Naive thymus-derived CD4-positive, alpha-beta T cell (primary cell): ENCODE results near the gene EXOC3. TPM values are rescaled to one million over a fixed set of nuclear protein-coding genes. Genes with fewer than 3 reads are reported as not detected.

Experiments
- ATAC-seq: fragments of 150-1000 bp; cut with Tn5 transposase; 2 replicates; pipeline ENCODE4 v1.10.0; 2021; ENCODE audit warnings: mild to moderate bottlenecking, moderate library complexity
- CTCF ChIA-PET: fragments of 350-600 bp; sonication (Branson Sonifier 250); formaldehyde crosslinking; loops from one replicate; lab custom pipeline; 2021; ENCODE audit warnings: antibody characterized with exemption; lab: Charles Lee
- POLR2A ChIA-PET: fragments of 350-600 bp; sonication (Branson Sonifier 250); formaldehyde crosslinking; loops from one replicate; lab custom pipeline; 2021; ENCODE audit warnings: antibody characterized with exemption, inconsistent platforms; lab: Charles Lee
- DNase-seq, 9 donors: peaks; one replicate each; pipeline versions ENCODE4 v3.0.0 to v3.0.0-alpha.2; 2020 to 2022; ENCODE audit warnings: mixed read lengths in 1 of 9
- H3K27ac ChIP-seq: one replicate; pipeline ENCODE4 v1.7.0; 2013; ENCODE audit warnings: mild to moderate bottlenecking, low read depth, low read length, moderate library complexity
- H3K27me3 ChIP-seq, 2 donors: one replicate each; pipeline ENCODE4 v1.7.0; 2013; ENCODE audit warnings: low read length in 2 of 2, mild to moderate bottlenecking in 2 of 2, moderate library complexity in 2 of 2; ENCODE audit not compliant: control insufficient read depth in 2 of 2, insufficient read depth in 2 of 2
- H3K36me3 ChIP-seq, 3 experiments: 1 replicate in 2 of 3; 2 replicates in 1 of 3; pipeline ENCODE4 v1.7.0; 2013; ENCODE audit warnings: low read length in 3 of 3, mild to moderate bottlenecking in 3 of 3, moderate library complexity in 1 of 3; ENCODE audit not compliant: insufficient read depth in 3 of 3, control insufficient read depth in 2 of 3
- H3K4me1 ChIP-seq, 2 donors: one replicate each; pipeline ENCODE4 v1.7.0; 2013; ENCODE audit warnings: low read length in 2 of 2, mild to moderate bottlenecking in 2 of 2, moderate library complexity in 1 of 2; ENCODE audit not compliant: control insufficient read depth in 2 of 2, insufficient read depth in 2 of 2
- H3K4me3 ChIP-seq: 2 replicates; pipeline ENCODE4 v1.7.0; 2013; ENCODE audit warnings: mild to moderate bottlenecking, low read length
- H3K9me3 ChIP-seq, 3 experiments: 1 replicate in 2 of 3; 2 replicates in 1 of 3; pipeline ENCODE4 v1.7.0; 2013; ENCODE audit warnings: low read length in 3 of 3; ENCODE audit not compliant: control insufficient read depth in 2 of 3
- H3K27ac Mint-ChIP-seq, 9 donors: one replicate each; pipeline ENCODE4 v1.8.0; 2020 to 2022; ENCODE audit warnings: mixed read lengths in 9 of 9, mild to moderate bottlenecking in 8 of 9, moderate library complexity in 5 of 9, inconsistent platforms in 2 of 9
- H3K27me3 Mint-ChIP-seq, 5 donors: one replicate each; pipeline ENCODE4 v1.8.0; 2021 to 2022; ENCODE audit warnings: mixed read lengths in 5 of 5, mild to moderate bottlenecking in 1 of 5
- H3K36me3 Mint-ChIP-seq, 5 donors: one replicate each; pipeline ENCODE4 v1.8.0; 2020 to 2022; ENCODE audit warnings: mixed read lengths in 5 of 5, mild to moderate bottlenecking in 3 of 5, inconsistent platforms in 1 of 5
- H3K4me1 Mint-ChIP-seq, 7 donors: one replicate each; pipeline ENCODE4 v1.8.0; 2020 to 2022; ENCODE audit warnings: mixed read lengths in 7 of 7, mild to moderate bottlenecking in 3 of 7, inconsistent platforms in 1 of 7
- H3K4me3 Mint-ChIP-seq, 10 donors: one replicate each; pipeline ENCODE4 v1.8.0; 2020 to 2022; ENCODE audit warnings: mild to moderate bottlenecking in 10 of 10, mixed read lengths in 10 of 10, moderate library complexity in 6 of 10, inconsistent platforms in 2 of 10
- H3K9me3 Mint-ChIP-seq, 11 donors: one replicate each; pipeline ENCODE4 v1.8.0; 2020 to 2022; ENCODE audit warnings: mixed read lengths in 11 of 11, mild to moderate bottlenecking in 4 of 11, inconsistent platforms in 1 of 11, moderate library complexity in 1 of 11
- intact Hi-C, 2 donors: fragments of 100-400 bp; cut with micrococcal nuclease; formaldehyde crosslinking; loops; one replicate each; pipeline ENCODE4 v1.15.1; 2023
- polyA plus RNA-seq, 2 donors: library from polyadenylated mRNA; unstranded; fragments of 300-500 nt; fragmentation: Illumina TruSeq; gene quantifications; one replicate each; pipeline ENCODE4 v1.2.3, GENCODE V29; 2021
- total RNA-seq, 6 experiments: library from RNA in 5 of 6; stranded (reverse) in 5 of 6; gene quantifications; 1 replicate in 5 of 6; 2 replicates in 1 of 6; pipeline ENCODE4 v1.2.3 and lab custom pipeline; 2021 to 2026

EXOC3 gene
- total and polyA plus RNA-seq, 7 experiments from 2014 or later: 44.3 to 105 (median 89.3) TPM

GRCh38 chr5:479566-480319 lies 36.8 kb downstream of the EXOC3 start:
- CTCF ChIA-PET: no interaction called here

GRCh38 chr5:481347-481746 lies 38.4 kb downstream of the EXOC3 start:
- Mint-ChIP-seq H3K36me3 (no peaks in the 10 kb centered on the region), H3K4me1 (peaks cover 0 to 15% (median 3%) of the 10 kb centered on the region in 7 donors), H3K27ac (no peak overlapping the region), H3K9me3 (peaks cover 0 to 1% (median 0%) of the 10 kb centered on the region in 11 donors), H3K4me3 (no peak overlapping the region), H3K27me3 (peaks cover 0 to 14% (median 4%) of the 10 kb centered on the region in 5 donors)
- Histone ChIP-seq H3K9me3 (no peaks in the 10 kb centered on the region), H3K4me3 (no peak overlapping the region), H3K27me3 (no peaks in the 10 kb centered on the region), H3K36me3 (no peaks in the 10 kb centered on the region), H3K4me1 (no peaks in the 10 kb centered on the region), H3K27ac (no peak overlapping the region)
- POLR2A ChIA-PET: no interaction called here
- intact Hi-C loops: no loop called here
- no peak for DNase-seq
- ATAC-seq: no peak
- CTCF ChIA-PET: no interaction called here

More at GRCh38 chr5:479566-480319, 36.8 kb downstream of the EXOC3 start:
- no peaks in the 10 kb centered on the region for H3K9me3 Mint-ChIP-seq
- H3K4me1 Mint-ChIP-seq: peaks cover 0 to 3% (median 0%) of the 10 kb centered on the region in 7 donors
- Histone ChIP-seq H3K4me3 (no peak overlapping the region), H3K36me3 (no peaks in the 10 kb centered on the region), H3K4me1 (no peaks in the 10 kb centered on the region), H3K27ac (no peak overlapping the region), H3K27me3 (peaks cover 0 to 3% of the 10 kb centered on the region in 2 donors), H3K9me3 (no peaks in the 10 kb centered on the region)
- no peak overlapping the region for H3K4me3 Mint-ChIP-seq
- peaks cover 0 to 17% (median 5%) of the 10 kb centered on the region in 5 donors for H3K27me3 Mint-ChIP-seq
- POLR2A ChIA-PET: interaction anchor here (0.6 kb wide), 1 partner anchor 35 kb away, joined by 3 read pairs; no protein-coding TSS in a partner anchor
- no peak overlapping the region for H3K27ac Mint-ChIP-seq
- intact Hi-C loops: no loop called here
- ATAC-seq (no peak), DNase-seq (peak in 1 of 9 donors; percentile 6)
- H3K36me3 Mint-ChIP-seq: no peaks in the 10 kb centered on the region

GRCh38 chr5:482021-482420 lies 39.0 kb downstream of the EXOC3 start:
- Mint-ChIP-seq H3K27me3 (peaks cover 0 to 13% (median 5%) of the 10 kb centered on the region in 5 donors), H3K9me3 (peaks cover 0 to 1% (median 0%) of the 10 kb centered on the region in 11 donors), H3K4me3 (no peak overlapping the region), H3K27ac (no peak overlapping the region), H3K36me3 (no peaks in the 10 kb centered on the region), H3K4me1 (peaks cover 0 to 18% (median 4%) of the 10 kb centered on the region in 7 donors)
- POLR2A ChIA-PET: no interaction called here
- ATAC-seq (no peak), DNase-seq (no peak)
- Histone ChIP-seq H3K27ac (no peak overlapping the region), H3K4me1 (no peaks in the 10 kb centered on the region), H3K9me3 (no peaks in the 10 kb centered on the region), H3K27me3 (no peaks in the 10 kb centered on the region), H3K36me3 (no peaks in the 10 kb centered on the region), H3K4me3 (no peak overlapping the region)
- CTCF ChIA-PET: no interaction called here
- intact Hi-C loops: no loop called here

GRCh38 chr5:482506-482905 lies 39.5 kb downstream of the EXOC3 start:
- POLR2A ChIA-PET: no interaction called here
- peaks cover 0 to 11% (median 5%) of the 10 kb centered on the region in 5 donors for H3K27me3 Mint-ChIP-seq
- H3K4me3 Mint-ChIP-seq: no peak overlapping the region
- Histone ChIP-seq H3K27me3 (no peaks in the 10 kb centered on the region), H3K9me3 (no peaks in the 10 kb centered on the region), H3K4me1 (no peaks in the 10 kb centered on the region), H3K27ac (no peak overlapping the region), H3K4me3 (no peak overlapping the region), H3K36me3 (no peaks in the 10 kb centered on the region)
- H3K36me3 Mint-ChIP-seq: no peaks in the 10 kb centered on the region
- peak in 1 of 9 donors; percentile 5 for DNase-seq
- H3K4me1 Mint-ChIP-seq: peaks cover 0 to 18% (median 4%) of the 10 kb centered on the region in 7 donors
- ATAC-seq: no peak
- H3K9me3 Mint-ChIP-seq: peaks cover 0 to 1% (median 0%) of the 10 kb centered on the region in 11 donors
- no peak overlapping the region for H3K27ac Mint-ChIP-seq
- CTCF ChIA-PET: no interaction called here
- intact Hi-C loops: no loop called here

GRCh38 chr5:483011-483410 lies 40.0 kb downstream of the EXOC3 start:
- CTCF ChIA-PET: no interaction called here

GRCh38 chr5:483434-484140 lies 40.6 kb downstream of the EXOC3 start:
- DNase-seq (no peak), ATAC-seq (peak; percentile 17)
- no peaks in the 10 kb centered on the region for H3K4me1 ChIP-seq
- POLR2A ChIA-PET: no interaction called here
- H3K27ac ChIP-seq: no peak overlapping the region
- no peaks in the 10 kb centered on the region for H3K36me3 Mint-ChIP-seq
- intact Hi-C loops: no loop called here
- H3K4me1 Mint-ChIP-seq: peaks cover 0 to 18% (median 4%) of the 10 kb centered on the region in 7 donors
- CTCF ChIA-PET: no interaction called here
- H3K4me3 ChIP-seq: no peak overlapping the region
- no peaks in the 10 kb centered on the region for H3K9me3 ChIP-seq
- peaks cover 0 to 1% (median 0%) of the 10 kb centered on the region in 11 donors for H3K9me3 Mint-ChIP-seq
- H3K36me3 ChIP-seq: no peaks in the 10 kb centered on the region
- no peak overlapping the region for H3K4me3 Mint-ChIP-seq
- H3K27me3 Mint-ChIP-seq: peaks cover 0 to 7% (median 4%) of the 10 kb centered on the region in 5 donors
- H3K27ac Mint-ChIP-seq: no peak overlapping the region
- H3K27me3 ChIP-seq: no peaks in the 10 kb centered on the region

More at GRCh38 chr5:483011-483410, 40.0 kb downstream of the EXOC3 start:
- H3K9me3 Mint-ChIP-seq: peaks cover 0 to 1% (median 0%) of the 10 kb centered on the region in 11 donors
- intact Hi-C loops: no loop called here
- peaks cover 0 to 18% (median 4%) of the 10 kb centered on the region in 7 donors for H3K4me1 Mint-ChIP-seq
- H3K27me3 Mint-ChIP-seq: peaks cover 0 to 7% (median 4%) of the 10 kb centered on the region in 5 donors
- no peaks in the 10 kb centered on the region for H3K27me3 ChIP-seq
- H3K36me3 Mint-ChIP-seq: no peaks in the 10 kb centered on the region
- no peak overlapping the region for H3K4me3 ChIP-seq
- no peaks in the 10 kb centered on the region for H3K9me3 ChIP-seq
- no peaks in the 10 kb centered on the region for H3K36me3 ChIP-seq
- no peak overlapping the region for H3K27ac Mint-ChIP-seq
- H3K27ac ChIP-seq: no peak overlapping the region
- DNase-seq (peak in 1 of 9 donors; percentile 7), ATAC-seq (no peak)
- no peak overlapping the region for H3K4me3 Mint-ChIP-seq
- POLR2A ChIA-PET: no interaction called here
- H3K4me1 ChIP-seq: no peaks in the 10 kb centered on the region
